ENCODE results near the gene MAN2A1. TPM values are rescaled to one million over a fixed set of nuclear protein-coding genes. Genes with fewer than 3 reads are reported as not detected.

The MAN2A1 gene
- total and polyA plus RNA-seq, 10 donors, result 9.5 to 84.8 (median 54.5) TPM

DNA sequence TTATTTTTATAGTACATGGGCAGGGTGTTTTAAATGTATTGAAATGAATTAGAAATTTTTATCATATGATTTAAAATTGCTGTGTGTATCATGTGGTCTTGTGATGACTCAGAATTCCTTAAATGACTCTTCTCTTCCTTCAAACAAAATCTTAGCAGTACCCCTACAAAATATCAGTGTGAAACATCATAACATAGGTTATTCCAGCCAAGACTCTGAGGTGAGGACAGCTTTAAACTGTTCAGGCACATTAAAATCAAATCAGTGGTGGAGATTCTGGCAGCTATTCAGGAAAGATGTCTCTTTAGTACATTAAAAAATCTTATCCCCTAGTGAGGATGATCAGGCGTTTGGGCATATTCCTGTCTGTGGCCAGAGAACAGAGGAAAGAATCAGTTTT is 174.0 kb downstream of the MAN2A1 start:
- Histone ChIP-seq H3K27ac (no peak overlapping the region), H3K9me3 (no peaks in the 10 kb centered on the region), H3K27me3 (replicated peaks in 1 of 7) (no peaks in the 10 kb centered on the region), H3K4me1 (peaks cover 0 to 6% (median 0%) of the 10 kb centered on the region in 6 donors), H3K4me3 (no peak overlapping the region), H3K36me3 (peaks cover 0 to 99% (median 45%) of the 10 kb centered on the region in 6 donors)
- WGBS, 5 donors, result 69 to 89% (median 80%) methylated on average over 1 of the region's 1 CpG
- DNase-seq, result no peak
- intact Hi-C loops (cut with DNase I; ENCODE audit: low total_unique reads), result no loop called here
- TF ChIP-seq POLR2A (IDR thresholded peaks at IDR 0.05) (no peak), POLR2AphosphoS5 (IDR thresholded peaks at IDR 0.05) (no peak)
- TF ChIP-seq, protein P1, sequence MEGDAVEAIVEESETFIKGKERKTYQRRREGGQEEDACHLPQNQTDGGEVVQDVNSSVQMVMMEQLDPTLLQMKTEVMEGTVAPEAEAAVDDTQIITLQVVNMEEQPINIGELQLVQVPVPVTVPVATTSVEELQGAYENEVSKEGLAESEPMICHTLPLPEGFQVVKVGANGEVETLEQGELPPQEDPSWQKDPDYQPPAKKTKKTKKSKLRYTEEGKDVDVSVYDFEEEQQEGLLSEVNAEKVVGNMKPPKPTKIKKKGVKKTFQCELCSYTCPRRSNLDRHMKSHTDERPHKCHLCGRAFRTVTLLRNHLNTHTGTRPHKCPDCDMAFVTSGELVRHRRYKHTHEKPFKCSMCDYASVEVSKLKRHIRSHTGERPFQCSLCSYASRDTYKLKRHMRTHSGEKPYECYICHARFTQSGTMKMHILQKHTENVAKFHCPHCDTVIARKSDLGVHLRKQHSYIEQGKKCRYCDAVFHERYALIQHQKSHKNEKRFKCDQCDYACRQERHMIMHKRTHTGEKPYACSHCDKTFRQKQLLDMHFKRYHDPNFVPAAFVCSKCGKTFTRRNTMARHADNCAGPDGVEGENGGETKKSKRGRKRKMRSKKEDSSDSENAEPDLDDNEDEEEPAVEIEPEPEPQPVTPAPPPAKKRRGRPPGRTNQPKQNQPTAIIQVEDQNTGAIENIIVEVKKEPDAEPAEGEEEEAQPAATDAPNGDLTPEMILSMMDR (IDR thresholded peaks at IDR 0.05 in 8 of 11, conservative IDR thresholded peaks at IDR 0.05 in 3 of 11), result no peak

DNA sequence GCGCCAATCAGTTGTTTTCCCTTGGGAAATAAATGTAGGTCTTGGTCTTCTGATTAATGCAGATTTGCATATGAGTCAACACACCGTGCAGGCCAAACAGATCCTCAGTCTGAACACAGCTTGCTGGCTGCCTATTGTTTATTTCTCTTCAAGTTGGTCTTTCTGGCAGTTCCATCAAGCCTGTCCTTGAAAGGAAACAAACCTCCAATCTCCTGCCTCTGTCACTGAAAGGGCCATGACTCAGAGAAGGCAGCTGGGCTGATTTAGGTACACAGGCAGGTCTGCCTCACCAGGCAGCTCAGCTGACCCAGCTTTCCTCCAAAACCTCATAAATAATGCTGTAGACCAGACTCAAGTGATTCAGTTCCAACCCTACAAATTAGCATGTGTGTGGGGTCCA is 175.9 kb downstream of the MAN2A1 start:
- H3K4me1 ChIP-seq, result peaks cover 0 to 6% (median 0%) of the 10 kb centered on the region in 6 donors
- intact Hi-C loops (cut with DNase I; ENCODE audit: low total_unique reads), result no loop called here
- 76 to 83% (median 81%) methylated on average over 2 of the region's 2 CpGs for WGBS, 5 donors

DNA sequence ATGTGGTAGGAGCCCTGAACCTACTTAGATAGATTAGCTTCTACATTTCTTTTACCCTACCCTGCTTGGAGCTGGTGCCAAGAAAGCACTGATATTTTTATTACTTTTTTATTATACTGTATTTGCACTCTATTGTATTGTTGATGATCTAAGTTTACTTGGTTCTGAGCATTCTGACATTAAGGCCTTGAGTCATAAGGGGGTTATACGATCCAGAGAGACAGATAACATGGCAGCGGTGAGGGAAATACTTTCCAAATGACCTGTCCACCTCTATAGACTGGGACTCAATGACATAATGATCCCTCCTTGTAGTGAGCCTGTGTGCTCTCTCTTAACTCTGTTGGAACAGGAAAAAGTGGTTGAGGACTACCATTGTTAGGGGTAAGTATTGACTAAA is 176.3 kb downstream of the MAN2A1 start:
- Histone ChIP-seq H3K36me3 (peaks cover 0 to 79% (median 37%) of the 10 kb centered on the region in 6 donors), H3K27ac (no peak overlapping the region)

More for the DNA sequence above, 175.9 kb downstream of the MAN2A1 start:
- Histone ChIP-seq H3K4me3 (no peak overlapping the region), H3K9me3 (no peaks in the 10 kb centered on the region), H3K27ac (no peak overlapping the region), H3K27me3 (replicated peaks in 1 of 7) (no peaks in the 10 kb centered on the region), H3K36me3 (peaks cover 0 to 83% (median 40%) of the 10 kb centered on the region in 6 donors)
- no peak for DNase-seq
- no peak for TF ChIP-seq POLR2A (IDR thresholded peaks at IDR 0.05)
- no peak for TF ChIP-seq POLR2AphosphoS5 (IDR thresholded peaks at IDR 0.05)
- TF ChIP-seq, protein P1 (IDR thresholded peaks at IDR 0.05 in 8 of 11, conservative IDR thresholded peaks at IDR 0.05 in 3 of 11), result no peak

DNA sequence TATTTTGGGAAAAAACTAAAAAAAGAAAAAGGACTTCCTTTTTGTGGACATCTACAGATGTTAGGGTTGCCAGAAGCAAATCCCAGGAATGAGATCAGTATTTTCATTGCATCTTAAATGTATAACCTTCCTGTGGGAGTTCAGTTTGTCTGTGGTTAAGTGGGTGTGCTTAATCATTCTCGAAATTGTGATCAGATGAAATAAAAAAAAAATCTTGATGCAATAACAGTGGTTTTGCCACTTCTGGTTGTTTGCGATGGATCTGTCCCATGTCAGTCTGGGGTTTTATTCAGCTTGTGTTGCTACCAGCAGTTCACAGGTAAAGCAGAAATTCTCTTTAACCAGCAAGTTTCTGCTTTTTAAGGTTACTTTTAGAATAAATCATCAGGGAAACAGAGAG is 179.0 kb downstream of the MAN2A1 start:
- peaks cover 0 to 6% (median 0%) of the 10 kb centered on the region in 6 donors for H3K4me1 ChIP-seq
- WGBS, 5 donors, result 31 to 52% (median 41%) methylated on average over 2 of the region's 2 CpGs
- H3K4me3 ChIP-seq, result no peak overlapping the region
- no peaks in the 10 kb centered on the region for H3K27me3 ChIP-seq (replicated peaks in 1 of 7)
- DNase-seq, result no peak
- no peak overlapping the region for H3K27ac ChIP-seq
- H3K9me3 ChIP-seq, result peaks cover 0 to 6% (median 0%) of the 10 kb centered on the region in 8 donors
- intact Hi-C loops (cut with DNase I; ENCODE audit: low total_unique reads), result no loop called here
- no peak for TF ChIP-seq POLR2A (IDR thresholded peaks at IDR 0.05)
- TF ChIP-seq, protein P1 (IDR thresholded peaks at IDR 0.05 in 8 of 11, conservative IDR thresholded peaks at IDR 0.05 in 3 of 11), result no peak
- no peak for TF ChIP-seq POLR2AphosphoS5 (IDR thresholded peaks at IDR 0.05)
- peaks cover 0 to 53% (median 31%) of the 10 kb centered on the region in 6 donors for H3K36me3 ChIP-seq

More for the DNA sequence above, 176.3 kb downstream of the MAN2A1 start:
- no peak for DNase-seq
- 88 to 97% (median 96%) methylated on average over 2 of the region's 2 CpGs for WGBS, 5 donors
- intact Hi-C loops (cut with DNase I; ENCODE audit: low total_unique reads), result no loop called here
- H3K9me3 ChIP-seq, result no peaks in the 10 kb centered on the region
- H3K4me3 ChIP-seq, result no peak overlapping the region
- no peaks in the 10 kb centered on the region for H3K27me3 ChIP-seq (replicated peaks in 1 of 7)
- TF ChIP-seq POLR2AphosphoS5 (IDR thresholded peaks at IDR 0.05), result no peak
- TF ChIP-seq POLR2A (IDR thresholded peaks at IDR 0.05), result no peak
- TF ChIP-seq, protein P1 (IDR thresholded peaks at IDR 0.05 in 8 of 11, conservative IDR thresholded peaks at IDR 0.05 in 3 of 11), result no peak
- peaks cover 0 to 6% (median 0%) of the 10 kb centered on the region in 6 donors for H3K4me1 ChIP-seq

All from spleen (tissue), 11 donors.